ENCODE measurements around the gene SLC25A13. TPM values are rescaled to one million over a fixed set of nuclear protein-coding genes. Genes with fewer than 3 reads are reported as not detected.
"Not testable (repeated sequence)": the region's sequence is repeated elsewhere in the genome, so short reads cannot be mapped to it uniquely, and the experiment has no call there.

Gene SLC25A13, protein sequence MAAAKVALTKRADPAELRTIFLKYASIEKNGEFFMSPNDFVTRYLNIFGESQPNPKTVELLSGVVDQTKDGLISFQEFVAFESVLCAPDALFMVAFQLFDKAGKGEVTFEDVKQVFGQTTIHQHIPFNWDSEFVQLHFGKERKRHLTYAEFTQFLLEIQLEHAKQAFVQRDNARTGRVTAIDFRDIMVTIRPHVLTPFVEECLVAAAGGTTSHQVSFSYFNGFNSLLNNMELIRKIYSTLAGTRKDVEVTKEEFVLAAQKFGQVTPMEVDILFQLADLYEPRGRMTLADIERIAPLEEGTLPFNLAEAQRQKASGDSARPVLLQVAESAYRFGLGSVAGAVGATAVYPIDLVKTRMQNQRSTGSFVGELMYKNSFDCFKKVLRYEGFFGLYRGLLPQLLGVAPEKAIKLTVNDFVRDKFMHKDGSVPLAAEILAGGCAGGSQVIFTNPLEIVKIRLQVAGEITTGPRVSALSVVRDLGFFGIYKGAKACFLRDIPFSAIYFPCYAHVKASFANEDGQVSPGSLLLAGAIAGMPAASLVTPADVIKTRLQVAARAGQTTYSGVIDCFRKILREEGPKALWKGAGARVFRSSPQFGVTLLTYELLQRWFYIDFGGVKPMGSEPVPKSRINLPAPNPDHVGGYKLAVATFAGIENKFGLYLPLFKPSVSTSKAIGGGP
- 10 to 100 TPM in 3 of 4 donors, 1 to 10 TPM in 1; 9.2 to 30.8 (median 13.6) TPM for total RNA-seq

DNA sequence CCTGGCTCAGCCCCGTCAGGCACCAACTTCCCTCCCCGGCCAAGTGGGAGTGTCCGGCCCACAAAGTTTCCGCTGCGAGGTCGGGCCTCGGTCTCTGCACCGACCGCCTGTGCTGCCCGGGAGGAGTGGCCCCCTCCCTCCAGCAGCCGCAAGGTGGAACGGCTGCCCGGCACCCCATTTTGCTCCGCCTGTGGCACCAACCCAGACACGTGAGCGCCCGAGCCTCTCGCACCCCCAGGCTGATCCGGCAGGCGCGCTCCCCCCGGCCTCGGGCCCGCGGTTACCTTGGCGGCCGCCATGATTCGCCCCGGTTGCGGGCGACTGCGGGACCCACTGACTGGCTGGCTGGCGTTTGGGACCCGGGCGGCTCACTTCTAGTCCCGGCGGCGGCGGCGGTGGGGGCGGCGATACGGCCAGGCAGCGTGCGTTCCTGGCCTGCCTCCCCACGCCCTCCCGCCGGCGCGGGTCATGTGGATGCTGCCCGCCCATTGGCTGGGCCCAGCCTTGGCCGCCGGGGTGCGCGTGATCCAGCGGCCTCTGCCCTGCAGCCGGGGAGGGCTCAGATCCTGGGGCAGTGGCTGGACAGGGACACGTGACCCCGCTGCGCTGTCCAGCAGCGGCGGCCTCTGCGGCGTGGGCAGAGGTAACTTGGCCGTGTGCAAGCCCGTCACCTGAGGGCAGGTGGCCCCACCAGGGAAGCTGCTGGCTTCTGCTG, at the start of gene SLC25A13:
TSS of gene SLC25A13 (minus strand) at position 441 of the 715 bp plus-strand sequence. CDS start at position 299, 142 bp downstream.
- no peaks in the 10 kb centered on the region for H3K36me3 ChIP-seq
- TF ChIP-seq POLR2A (IDR thresholded peaks at IDR 0.05) = peak; percentile 84 to 93
- TF ChIP-seq, protein P1, sequence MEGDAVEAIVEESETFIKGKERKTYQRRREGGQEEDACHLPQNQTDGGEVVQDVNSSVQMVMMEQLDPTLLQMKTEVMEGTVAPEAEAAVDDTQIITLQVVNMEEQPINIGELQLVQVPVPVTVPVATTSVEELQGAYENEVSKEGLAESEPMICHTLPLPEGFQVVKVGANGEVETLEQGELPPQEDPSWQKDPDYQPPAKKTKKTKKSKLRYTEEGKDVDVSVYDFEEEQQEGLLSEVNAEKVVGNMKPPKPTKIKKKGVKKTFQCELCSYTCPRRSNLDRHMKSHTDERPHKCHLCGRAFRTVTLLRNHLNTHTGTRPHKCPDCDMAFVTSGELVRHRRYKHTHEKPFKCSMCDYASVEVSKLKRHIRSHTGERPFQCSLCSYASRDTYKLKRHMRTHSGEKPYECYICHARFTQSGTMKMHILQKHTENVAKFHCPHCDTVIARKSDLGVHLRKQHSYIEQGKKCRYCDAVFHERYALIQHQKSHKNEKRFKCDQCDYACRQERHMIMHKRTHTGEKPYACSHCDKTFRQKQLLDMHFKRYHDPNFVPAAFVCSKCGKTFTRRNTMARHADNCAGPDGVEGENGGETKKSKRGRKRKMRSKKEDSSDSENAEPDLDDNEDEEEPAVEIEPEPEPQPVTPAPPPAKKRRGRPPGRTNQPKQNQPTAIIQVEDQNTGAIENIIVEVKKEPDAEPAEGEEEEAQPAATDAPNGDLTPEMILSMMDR (IDR thresholded peaks at IDR 0.05 in 4 of 5, conservative IDR thresholded peaks at IDR 0.05 in 1 of 5) = peak in 2 of 5 experiments; percentile 4 to 9
- peaks cover 40 to 42% of the 10 kb centered on the region in 2 donors for H3K4me1 ChIP-seq
- H3K27ac ChIP-seq = peak within 1 kb of the TSS; percentile 97 to 99 (median 99)
- H3K27me3 ChIP-seq = no peaks in the 10 kb centered on the region
- DNase-seq (peak; percentile 91 to 94), ATAC-seq (peak; percentile 86 to 87)
- no peaks in the 10 kb centered on the region for H3K9me3 ChIP-seq
- peak within 1 kb of the TSS; percentile 89 to 97 (median 92) for H3K4me3 ChIP-seq
- in situ Hi-C loops (cut with MboI; ENCODE audit: low sequenced_read_pairs in 4 of 4) = no loop called here
- intact Hi-C loops (cut with DNase I; ENCODE audit: low total_unique reads) = loop anchor here (5.0 kb wide), 1 partner anchor 385 kb away; the partner anchor contains the start of gene SEM1

DNA sequence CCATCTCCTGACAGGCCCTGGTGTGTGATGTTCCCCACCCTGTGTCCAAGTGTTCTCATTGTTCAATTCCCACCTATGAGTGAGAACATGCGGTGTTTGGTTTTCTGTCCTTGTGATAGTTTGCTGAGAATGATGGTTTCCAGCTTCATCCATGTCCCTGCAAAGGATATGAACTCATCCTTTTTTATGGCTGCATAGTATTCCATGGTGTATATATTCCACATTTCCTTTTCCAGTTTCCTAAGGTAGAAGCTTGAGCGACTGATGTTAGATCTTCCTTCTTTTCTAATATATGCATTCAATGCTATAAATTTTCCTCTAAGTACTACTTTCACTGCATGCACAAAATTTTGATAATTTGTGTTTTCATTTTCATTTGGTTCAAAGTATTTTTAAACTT, 44.0 kb upstream of the SLC25A13 start:
- H3K9me3 ChIP-seq; H3K4me1 ChIP-seq; DNase-seq; in situ Hi-C loops (cut with MboI; ENCODE audit: low sequenced_read_pairs in 4 of 4); H3K27ac ChIP-seq; intact Hi-C loops (cut with DNase I; ENCODE audit: low total_unique reads); H3K4me3 ChIP-seq; H3K27me3 ChIP-seq; H3K36me3 ChIP-seq; ATAC-seq: not testable (repeated sequence)

DNA sequence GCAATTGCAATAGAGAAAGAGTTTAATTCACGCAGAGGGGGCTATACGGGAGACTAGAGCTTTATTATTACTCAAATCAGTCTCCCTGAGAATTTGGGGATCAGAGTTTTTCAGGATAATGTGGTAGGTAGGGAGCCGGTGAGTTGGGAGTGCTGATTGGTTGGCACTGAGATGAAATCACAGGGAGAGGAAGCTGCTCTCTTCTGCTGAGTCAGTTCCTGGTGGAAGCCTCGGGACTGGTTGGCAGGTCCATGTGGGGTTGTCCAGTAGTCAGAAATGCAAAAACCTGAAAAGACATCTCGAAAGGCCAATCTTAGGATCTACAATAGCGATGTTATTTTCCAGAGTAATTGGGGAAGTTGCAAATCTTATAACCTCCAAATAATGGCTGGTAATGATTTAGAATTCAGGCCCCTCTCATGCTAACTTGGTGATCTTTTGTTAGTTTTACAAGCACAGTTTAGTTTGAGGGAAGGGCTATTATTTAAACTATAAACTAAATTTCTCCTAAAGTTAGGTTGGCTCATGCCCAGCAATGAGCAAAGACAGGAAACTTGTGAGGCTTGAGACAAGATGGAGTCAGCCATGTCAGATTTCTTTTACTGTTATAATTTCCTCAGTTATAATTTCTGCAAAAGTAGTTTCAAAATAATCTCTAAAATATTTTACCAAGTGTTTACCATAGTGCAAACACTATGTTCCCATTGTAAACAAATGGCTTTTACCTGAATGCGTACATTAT, 39.4 kb upstream of the SLC25A13 start:
- no peak overlapping the region for H3K27ac ChIP-seq
- DNase-seq = no peak
- no peaks in the 10 kb centered on the region for H3K27me3 ChIP-seq
- no peaks in the 10 kb centered on the region for H3K9me3 ChIP-seq
- H3K36me3 ChIP-seq = no peaks in the 10 kb centered on the region
- no peak for ATAC-seq
- no peak overlapping the region for H3K4me3 ChIP-seq
- intact Hi-C loops (cut with DNase I; ENCODE audit: low total_unique reads) = no loop called here
- TF ChIP-seq POLR2A (IDR thresholded peaks at IDR 0.05) = no peak
- TF ChIP-seq, protein P1 (IDR thresholded peaks at IDR 0.05 in 4 of 5, conservative IDR thresholded peaks at IDR 0.05 in 1 of 5) = no peak
- in situ Hi-C loops (cut with MboI; ENCODE audit: low sequenced_read_pairs in 4 of 4) = no loop called here
- no peaks in the 10 kb centered on the region for H3K4me1 ChIP-seq

DNA sequence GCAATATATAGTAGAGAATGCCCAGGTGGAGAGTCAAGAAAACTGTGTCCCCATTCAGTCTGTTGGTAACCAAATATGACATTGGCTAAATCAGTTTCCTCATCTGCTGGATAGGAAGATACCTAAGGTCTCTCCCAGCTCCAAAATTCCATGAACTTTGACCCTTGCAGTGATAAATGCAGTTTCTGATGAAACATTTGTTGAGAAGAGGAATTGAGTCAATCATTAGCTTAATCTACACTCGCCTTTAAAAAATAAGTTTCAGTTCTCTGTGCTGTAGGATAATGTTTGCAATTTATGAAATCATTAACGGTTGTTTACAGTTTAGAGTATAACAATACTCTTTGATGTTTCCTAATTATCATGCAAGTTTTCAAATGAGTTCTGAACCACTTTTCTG, 38.0 kb upstream of the SLC25A13 start:
- no peaks in the 10 kb centered on the region for H3K27me3 ChIP-seq
- DNase-seq (no peak), ATAC-seq (no peak)
- intact Hi-C loops (cut with DNase I; ENCODE audit: low total_unique reads) (no loop called here), in situ Hi-C loops (cut with MboI; ENCODE audit: low sequenced_read_pairs in 4 of 4) (no loop called here)
- H3K4me1 ChIP-seq = no peaks in the 10 kb centered on the region
- H3K36me3 ChIP-seq = no peaks in the 10 kb centered on the region
- no peak overlapping the region for H3K4me3 ChIP-seq
- no peak overlapping the region for H3K27ac ChIP-seq
- no peaks in the 10 kb centered on the region for H3K9me3 ChIP-seq
- TF ChIP-seq, protein P1 (IDR thresholded peaks at IDR 0.05 in 4 of 5, conservative IDR thresholded peaks at IDR 0.05 in 1 of 5) = no peak
- TF ChIP-seq POLR2A (IDR thresholded peaks at IDR 0.05) = no peak

DNA sequence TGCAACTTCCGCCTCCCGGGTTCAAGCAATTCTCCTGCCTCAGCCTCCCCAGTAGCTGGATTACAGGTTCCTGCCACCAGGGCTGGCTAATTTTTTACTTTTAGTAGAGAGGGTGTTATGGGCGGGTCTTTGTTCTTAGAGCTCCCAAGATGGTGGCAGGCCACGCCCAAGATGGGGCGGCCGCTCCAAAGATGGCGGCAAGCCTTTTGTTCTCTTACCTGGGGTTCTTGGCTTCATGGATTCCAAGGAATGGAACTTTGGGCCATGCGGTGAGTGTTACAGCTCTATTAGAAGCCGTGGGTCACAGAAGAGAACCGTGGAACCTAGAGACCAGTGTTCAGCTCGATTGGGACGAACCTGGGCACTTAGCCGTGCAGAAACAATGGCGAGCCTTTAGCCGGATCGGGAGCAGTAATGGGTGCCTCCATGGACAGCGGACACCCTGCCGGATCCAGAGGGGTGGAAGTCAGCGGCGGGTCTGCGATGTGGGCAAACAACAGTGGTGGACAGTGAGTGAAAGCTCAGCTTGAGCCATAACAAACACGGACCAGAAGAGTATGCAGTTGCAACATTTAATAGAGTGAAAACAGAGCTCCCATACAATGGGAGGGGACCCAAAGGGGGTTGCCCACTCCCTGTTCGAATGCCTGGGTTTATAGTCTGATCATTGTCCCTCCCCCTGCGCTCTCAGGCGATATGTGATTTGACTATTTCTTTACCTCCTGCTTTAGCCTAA, 36.5 kb upstream of the SLC25A13 start:
- H3K4me3 ChIP-seq; DNase-seq; H3K27ac ChIP-seq; ATAC-seq; H3K4me1 ChIP-seq; in situ Hi-C loops (cut with MboI; ENCODE audit: low sequenced_read_pairs in 4 of 4); intact Hi-C loops (cut with DNase I; ENCODE audit: low total_unique reads); H3K27me3 ChIP-seq; H3K9me3 ChIP-seq; H3K36me3 ChIP-seq: not testable (repeated sequence)
